ACC112 (cell line): ENCODE measurements around the gene TYSND1.

Experiments used
- H2AFZ ChIP-seq: fragments of 200-600 bp; sonication (generic); one replicate; pipeline ENCODE4 v1.6.0; 2017; ENCODE audit warnings: antibody characterized with exemption, low read length; ENCODE audit not compliant: unreplicated experiment
- H3K27ac ChIP-seq: fragments of 200-600 bp; sonication (generic); 2 replicates; pipeline ENCODE4 v1.5.1; 2014; ENCODE audit warnings: low read depth, mild to moderate bottlenecking, antibody characterized with exemption, low read length, moderate library complexity
- H3K27me3 ChIP-seq: fragments of 200-600 bp; sonication (generic); 2 replicates; pipeline ENCODE4 v1.6.1; 2014; ENCODE audit warnings: mild to moderate bottlenecking, antibody characterized with exemption, low read length, moderate library complexity, mixed read lengths; ENCODE audit not compliant: insufficient read depth
- H3K36me3 ChIP-seq: fragments of 200-600 bp; sonication (generic); 2 replicates; pipeline ENCODE4 v1.6.1; 2016; ENCODE audit warnings: mild to moderate bottlenecking, antibody characterized with exemption, low read length, moderate library complexity, mixed read lengths; ENCODE audit not compliant: insufficient read depth
- H3K4me1 ChIP-seq: fragments of 200-600 bp; sonication (generic); one replicate; pipeline ENCODE4 v1.6.1; 2016; ENCODE audit warnings: low read length, mixed read lengths; ENCODE audit not compliant: insufficient read depth, unreplicated experiment, control insufficient read depth
- H3K4me3 ChIP-seq: fragments of 200-600 bp; sonication (generic); 2 replicates; pipeline ENCODE4 v1.5.1; 2014; ENCODE audit warnings: mild to moderate bottlenecking, low read depth, low read length
- H3K79me2 ChIP-seq: fragments of 200-600 bp; sonication (generic); one replicate; pipeline ENCODE4 v1.6.0; 2016; ENCODE audit warnings: low read length; ENCODE audit not compliant: control insufficient read depth, unreplicated experiment, insufficient read depth

The TYSND1 gene

DNA sequence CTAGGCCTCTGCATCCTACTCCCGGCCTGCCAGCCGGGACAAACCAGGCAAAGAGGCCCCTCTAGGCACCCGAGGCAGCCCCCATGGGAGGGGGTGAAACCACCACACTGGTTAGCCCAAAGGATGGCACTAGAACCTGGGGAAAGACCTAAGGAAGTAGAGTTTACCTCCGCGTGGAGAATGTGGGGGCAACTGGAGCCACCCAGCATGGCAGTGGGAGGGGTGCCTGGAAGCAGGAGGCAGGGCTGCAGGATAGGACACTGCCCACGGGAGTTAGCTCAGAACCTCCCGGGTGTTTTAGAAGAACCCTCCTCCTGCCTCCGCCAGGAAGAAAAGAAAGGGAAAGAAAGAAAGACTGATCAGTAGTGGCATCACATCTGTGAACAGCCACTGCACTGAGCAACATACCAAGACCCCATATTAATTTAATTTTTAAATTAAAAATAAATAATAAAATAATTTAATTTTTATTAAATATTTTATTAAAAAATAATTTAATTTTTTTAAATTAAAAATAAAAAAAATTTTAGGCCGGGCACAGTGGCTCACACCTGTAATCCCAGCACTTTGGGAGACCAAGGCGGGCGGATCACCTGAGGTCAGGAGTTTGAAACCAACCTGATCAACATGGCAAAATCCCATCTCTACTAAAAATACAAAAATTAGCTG lies 25.1 kb downstream of the TYSND1 start:
- H3K4me1 ChIP-seq = peaks cover 8% of the 10 kb centered on the region
- H3K4me3 ChIP-seq = no peak overlapping the region
- no peaks in the 10 kb centered on the region for H3K27me3 ChIP-seq
- peaks cover 16% of the 10 kb centered on the region for H3K36me3 ChIP-seq
- H2AFZ ChIP-seq = no peak overlapping the region
- H3K27ac ChIP-seq = no peak overlapping the region
- peaks cover 3% of the 10 kb centered on the region for H3K79me2 ChIP-seq

DNA sequence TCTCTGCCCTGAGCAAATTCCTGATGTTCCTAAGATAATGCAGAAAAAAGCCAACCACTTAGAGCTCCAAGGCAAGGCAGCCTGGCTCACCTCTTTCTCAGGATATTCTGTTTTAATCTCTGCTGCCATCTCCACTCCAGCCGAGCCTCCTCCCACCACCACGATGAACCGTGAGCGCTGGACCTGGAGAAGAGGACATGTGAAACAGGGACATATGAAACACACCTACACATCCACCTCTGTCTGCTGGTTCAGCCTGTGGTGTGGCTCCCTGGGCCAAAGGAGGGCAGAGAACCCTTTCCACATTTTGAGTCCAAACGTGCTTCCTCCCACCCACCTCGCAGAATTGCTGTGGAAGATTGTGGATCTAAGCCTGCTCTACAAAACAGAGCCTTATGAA lies 26.1 kb downstream of the TYSND1 start:
- Histone ChIP-seq H3K4me3 (no peak overlapping the region), H3K79me2 (no peaks in the 10 kb centered on the region), H2AFZ (no peak overlapping the region), H3K27ac (no peak overlapping the region), H3K27me3 (no peaks in the 10 kb centered on the region), H3K36me3 (peaks cover 16% of the 10 kb centered on the region), H3K4me1 (peaks cover 8% of the 10 kb centered on the region)

DNA sequence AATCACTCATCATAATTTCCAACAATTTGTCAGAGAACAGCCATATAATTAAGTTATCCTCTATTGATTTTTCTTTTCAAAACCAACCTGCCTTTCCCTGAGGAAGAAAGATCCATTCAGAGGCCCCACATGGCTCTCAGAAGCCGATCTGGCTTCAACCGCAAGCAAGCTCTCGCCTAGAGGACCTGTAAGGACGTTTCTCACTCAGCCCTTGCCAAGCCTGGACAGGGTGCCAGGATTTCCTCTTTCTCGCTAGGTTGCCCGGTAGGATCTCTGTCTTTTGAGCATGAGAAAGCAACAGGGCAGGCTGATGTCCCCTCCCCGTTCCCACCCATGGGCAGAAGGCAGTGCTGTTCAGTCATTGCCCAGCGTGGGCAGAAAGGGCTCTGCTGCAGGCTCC lies 26.9 kb downstream of the TYSND1 start:
- Histone ChIP-seq H3K27ac (no peak overlapping the region), H3K4me3 (no peak overlapping the region), H3K36me3 (peaks cover 12% of the 10 kb centered on the region), H2AFZ (no peak overlapping the region), H3K79me2 (no peaks in the 10 kb centered on the region), H3K27me3 (no peaks in the 10 kb centered on the region), H3K4me1 (peaks cover 5% of the 10 kb centered on the region)

DNA sequence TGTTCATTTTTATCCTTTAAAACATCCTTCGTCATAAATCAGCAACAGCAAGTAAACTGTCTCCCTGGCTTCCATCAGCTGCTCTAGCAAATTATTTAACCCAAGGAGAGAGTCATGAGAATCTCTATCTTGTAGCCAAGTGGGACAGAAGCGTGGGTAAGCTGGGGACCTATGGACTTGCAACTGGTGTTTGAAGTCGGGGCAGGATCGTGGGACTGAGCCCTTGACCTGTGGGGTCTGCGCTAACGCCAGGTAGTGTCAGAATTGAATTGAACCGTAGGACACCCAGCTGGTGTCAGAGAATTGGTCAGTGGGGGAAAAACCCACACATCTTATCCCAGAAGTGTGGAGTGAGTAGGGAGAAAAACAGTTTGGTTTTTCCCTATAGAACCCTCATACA lies 27.3 kb downstream of the TYSND1 start:
- H3K79me2 ChIP-seq = no peaks in the 10 kb centered on the region
- no peaks in the 10 kb centered on the region for H3K27me3 ChIP-seq
- H2AFZ ChIP-seq = no peak overlapping the region
- no peak overlapping the region for H3K4me3 ChIP-seq
- H3K27ac ChIP-seq = no peak overlapping the region
- peaks cover under 1% of the 10 kb centered on the region for H3K4me1 ChIP-seq
- peaks cover 8% of the 10 kb centered on the region for H3K36me3 ChIP-seq

DNA sequence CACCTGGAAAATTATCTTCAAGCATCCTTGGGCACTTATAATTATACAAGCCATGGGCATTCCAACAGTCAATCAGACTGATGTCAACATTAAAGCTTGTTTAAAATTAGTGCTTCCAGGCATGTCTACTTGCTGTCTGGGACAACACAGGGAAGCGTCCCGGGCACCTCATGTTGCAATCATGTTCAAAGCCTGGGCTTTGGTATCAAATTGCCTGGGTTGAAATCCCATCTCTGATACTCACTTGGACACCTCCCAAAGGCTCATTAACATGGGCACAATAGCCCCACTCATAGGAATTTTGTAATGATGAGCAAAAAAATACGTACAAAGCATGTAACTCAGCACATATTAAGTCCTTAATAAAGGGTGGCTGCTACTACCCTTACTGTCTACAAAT lies 28.3 kb downstream of the TYSND1 start:
- no peaks in the 10 kb centered on the region for H3K4me1 ChIP-seq
- no peak overlapping the region for H2AFZ ChIP-seq
- peaks cover 8% of the 10 kb centered on the region; the same call in 1 of the 2 replicates for H3K36me3 ChIP-seq
- no peaks in the 10 kb centered on the region for H3K27me3 ChIP-seq
- no peak overlapping the region for H3K4me3 ChIP-seq
- no peaks in the 10 kb centered on the region for H3K79me2 ChIP-seq
- no peak overlapping the region for H3K27ac ChIP-seq

DNA sequence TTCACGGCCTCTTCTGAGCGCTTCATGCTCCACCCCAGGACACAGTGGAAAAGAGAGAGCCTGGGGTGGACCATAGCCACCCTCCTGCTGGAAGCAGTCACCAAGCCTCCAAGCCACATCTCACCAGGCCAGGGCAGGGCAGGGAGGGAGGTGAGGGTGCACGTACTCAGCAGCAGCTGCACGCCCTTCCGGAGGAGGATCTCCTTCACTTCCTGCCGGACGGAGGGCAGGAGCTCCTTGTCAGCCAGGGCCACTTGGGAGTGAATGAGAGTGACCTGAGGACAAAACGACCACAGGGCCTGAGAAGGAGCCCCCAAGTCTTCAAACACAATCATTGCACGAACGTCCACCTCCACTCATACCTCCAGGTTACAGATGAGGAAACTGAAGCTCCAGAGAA lies 28.9 kb downstream of the TYSND1 start:
- Histone ChIP-seq H2AFZ (no peak overlapping the region), H3K4me3 (no peak overlapping the region), H3K79me2 (no peaks in the 10 kb centered on the region), H3K27ac (no peak overlapping the region), H3K36me3 (peaks cover 8% of the 10 kb centered on the region; the same call in 1 of the 2 replicates), H3K27me3 (no peaks in the 10 kb centered on the region), H3K4me1 (no peaks in the 10 kb centered on the region)

DNA sequence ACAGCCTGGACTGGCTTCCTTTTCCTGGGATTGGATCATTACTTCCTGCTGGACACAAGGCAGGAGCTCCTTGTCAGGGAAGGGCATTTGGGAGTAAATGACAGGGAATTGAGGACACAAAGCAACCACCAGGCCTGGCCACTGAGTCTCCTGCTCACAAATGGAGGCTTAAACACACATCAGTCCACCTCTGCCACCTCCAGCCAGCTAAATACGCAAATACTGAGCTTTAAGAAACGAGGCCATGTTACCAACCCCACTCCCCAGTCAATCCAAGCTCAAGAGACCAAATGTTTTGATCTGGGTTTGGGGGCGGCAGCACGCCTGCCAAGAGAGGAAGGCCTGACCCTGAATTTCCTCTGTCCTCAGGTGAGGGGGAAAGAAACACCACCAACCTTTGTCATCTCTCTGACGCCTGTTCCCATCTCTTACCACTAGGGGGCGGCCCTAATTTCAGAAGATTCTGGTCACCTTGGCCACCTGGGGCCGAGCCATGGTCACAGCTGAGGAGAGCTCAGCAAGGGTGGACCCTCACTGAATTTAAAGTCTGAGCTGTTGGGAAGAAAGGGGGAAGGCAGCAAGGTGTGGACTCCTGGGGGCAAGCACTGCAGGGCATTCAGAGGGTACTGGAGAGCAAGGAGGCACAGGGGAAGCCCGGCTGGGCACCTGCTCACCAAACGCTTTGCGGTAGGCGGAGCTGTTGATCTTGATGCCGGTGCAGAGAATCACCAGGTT lies 30.4 kb downstream of the TYSND1 start:
- Histone ChIP-seq H2AFZ (no peak overlapping the region), H3K27ac (no peak overlapping the region), H3K4me3 (no peak overlapping the region), H3K36me3 (peaks cover 8% of the 10 kb centered on the region; the same call in 1 of the 2 replicates), H3K27me3 (no peaks in the 10 kb centered on the region), H3K4me1 (no peaks in the 10 kb centered on the region), H3K79me2 (no peaks in the 10 kb centered on the region)

DNA sequence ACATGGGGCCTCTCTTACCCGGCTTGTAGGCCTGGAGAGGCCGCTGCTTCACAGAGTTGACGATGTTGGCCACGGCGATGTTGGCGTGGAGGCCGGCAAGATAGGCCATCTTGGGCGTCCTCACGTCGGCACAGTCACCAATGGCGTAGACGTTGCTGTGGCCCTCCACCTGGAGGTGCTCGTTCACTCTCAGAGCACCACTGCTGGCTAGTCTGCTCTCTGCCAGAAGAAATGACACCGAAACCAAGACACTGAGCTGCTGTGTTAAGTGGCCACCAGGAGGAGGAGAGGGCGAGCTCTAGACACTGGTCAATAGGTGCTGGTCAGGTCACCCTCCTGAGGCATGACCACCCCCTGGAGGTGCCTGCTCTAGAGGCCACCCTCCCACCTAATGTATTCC lies 31.6 kb downstream of the TYSND1 start:
- H3K4me1 ChIP-seq = no peaks in the 10 kb centered on the region
- H2AFZ ChIP-seq = no peak overlapping the region
- no peak overlapping the region for H3K27ac ChIP-seq
- no peak overlapping the region for H3K4me3 ChIP-seq
- no peaks in the 10 kb centered on the region for H3K79me2 ChIP-seq
- H3K27me3 ChIP-seq = no peaks in the 10 kb centered on the region
- no peaks in the 10 kb centered on the region for H3K36me3 ChIP-seq

DNA sequence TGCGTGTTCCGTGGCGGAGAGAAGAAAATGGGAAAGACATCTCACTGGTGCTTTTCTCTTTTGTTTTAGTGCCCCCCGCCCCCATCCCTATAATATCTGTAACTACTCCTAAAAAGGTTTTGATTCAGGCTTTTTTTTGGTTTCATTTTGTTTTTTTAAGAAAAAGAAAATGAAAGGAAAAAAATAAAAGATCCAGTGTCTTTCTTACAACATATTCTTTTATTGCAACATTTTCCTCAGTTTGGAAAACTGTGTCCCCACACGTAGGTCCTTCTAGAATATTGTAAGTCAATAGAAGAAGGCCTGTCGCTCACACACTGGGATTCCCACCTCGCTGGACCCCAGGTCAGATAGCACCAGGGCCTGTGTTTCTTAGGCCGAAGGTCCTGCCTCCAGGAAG lies 34.4 kb downstream of the TYSND1 start:
- H3K79me2 ChIP-seq = no peaks in the 10 kb centered on the region
- no peak overlapping the region for H2AFZ ChIP-seq
- H3K4me3 ChIP-seq = no peak overlapping the region
- H3K36me3 ChIP-seq = no peaks in the 10 kb centered on the region
- no peaks in the 10 kb centered on the region for H3K27me3 ChIP-seq
- no peak overlapping the region for H3K27ac ChIP-seq
- no peaks in the 10 kb centered on the region for H3K4me1 ChIP-seq

DNA sequence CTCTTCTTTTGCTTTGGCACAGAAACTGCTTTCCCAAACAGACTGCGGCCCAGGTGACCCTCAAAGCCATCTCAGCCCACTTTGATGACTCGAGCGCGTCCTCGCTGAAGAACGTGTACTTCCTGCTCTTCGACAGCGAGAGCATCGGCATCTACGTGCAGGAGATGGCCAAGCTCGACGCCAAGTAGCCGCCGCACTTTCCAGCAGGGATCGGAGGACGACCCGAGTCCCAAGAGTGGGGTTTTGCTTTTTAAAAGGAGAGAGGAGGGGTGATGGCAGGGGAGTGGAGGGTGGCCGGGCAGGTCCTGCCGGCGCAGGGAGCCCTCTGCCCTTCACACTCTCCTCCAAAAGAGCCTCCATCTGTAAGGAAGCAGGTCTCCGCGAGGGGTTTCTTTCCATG lies 35.0 kb downstream of the TYSND1 start:
- H3K4me3 ChIP-seq = no peak overlapping the region
- H3K36me3 ChIP-seq = no peaks in the 10 kb centered on the region
- H3K4me1 ChIP-seq = no peaks in the 10 kb centered on the region
- H3K27me3 ChIP-seq = no peaks in the 10 kb centered on the region
- no peak overlapping the region for H2AFZ ChIP-seq
- H3K79me2 ChIP-seq = no peaks in the 10 kb centered on the region
- no peak overlapping the region for H3K27ac ChIP-seq

DNA sequence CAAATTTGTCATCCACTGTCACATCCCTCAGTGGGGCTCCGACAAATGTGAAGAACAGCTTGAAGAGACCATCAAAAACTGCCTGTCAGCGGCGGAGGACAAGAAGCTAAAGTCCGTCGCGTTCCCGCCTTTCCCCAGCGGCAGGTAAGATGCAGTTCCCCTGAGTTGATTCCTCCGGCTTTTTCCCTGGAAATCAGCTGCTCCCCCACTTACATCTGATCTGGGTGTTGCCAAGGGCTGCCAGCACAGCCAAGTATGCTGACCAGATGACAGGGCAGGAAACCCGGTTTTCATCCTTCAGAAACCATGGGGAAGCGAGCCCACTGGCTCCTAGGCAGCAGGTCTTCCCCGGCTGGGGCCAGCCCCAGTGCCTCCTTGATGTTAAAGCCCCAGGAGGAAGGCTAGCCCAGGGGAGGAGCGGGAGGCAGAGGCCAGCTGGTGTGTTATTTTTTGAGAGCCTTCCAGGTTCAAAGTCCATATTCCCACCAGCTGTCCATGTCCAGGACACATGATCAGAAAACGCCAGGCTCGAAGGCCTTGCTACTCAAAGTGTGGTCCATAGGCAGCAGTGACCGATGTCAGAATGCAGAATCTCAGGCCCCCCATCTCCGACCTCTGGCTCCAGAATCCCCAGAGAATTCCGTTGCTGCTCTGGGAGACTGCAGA lies 37.3 kb downstream of the TYSND1 start:
- Histone ChIP-seq H3K36me3 (no peaks in the 10 kb centered on the region), H3K27me3 (no peaks in the 10 kb centered on the region), H3K27ac (no peak overlapping the region), H3K4me3 (no peak overlapping the region), H2AFZ (no peak overlapping the region), H3K4me1 (no peaks in the 10 kb centered on the region), H3K79me2 (no peaks in the 10 kb centered on the region)
